Breast epithelium (tissue), 3 donors: Measurements from ENCODE around the gene FUT8.

Source experiments
- POLR2A ChIP-seq: fragments of 450-650 bp; IDR thresholded peaks from one replicate; pipeline ENCODE4 v1.6.1; 2016; ENCODE audit warnings: antibody characterized with exemption, mild to moderate bottlenecking, moderate library complexity
- POLR2AphosphoS5 ChIP-seq, 3 donors: sonication (generic); formaldehyde crosslinking; IDR thresholded peaks; one replicate each; pipeline ENCODE4 v1.6.1; 2017; ENCODE audit warnings: antibody characterized with exemption in 3 of 3

- TF ChIP-seq POLR2AphosphoS5 (IDR thresholded peaks at IDR 0.05) (no peak), POLR2A (no peak)
These were observed 20.6 kb downstream of the FUT8 start for GRCh38 chr14:65433157-65433556.
